K562 (cell line): ENCODE measurements around the gene POLD2. TPM values are rescaled to one million over a fixed set of nuclear protein-coding genes. Genes with fewer than 3 reads are reported as not detected.

Experiments used
- HDAC1 ChIP-seq, 2 experiments: fragments of 450-650 bp; IDR thresholded peaks; 2 replicates each; pipeline ENCODE4 v1.6.1; 2016 to 2017; ENCODE audit warnings: inconsistent platforms in 1 of 2, mild to moderate bottlenecking in 1 of 2, moderate library complexity in 1 of 2
- IRF1 ChIP-seq: sonication (generic); formaldehyde crosslinking; IDR thresholded peaks from 2 replicates; pipeline ENCODE4 v1.8.0; 2022; ENCODE audit warnings: missing genetic modification reagents, mild to moderate bottlenecking, borderline replicate concordance
- KLF1 ChIP-seq: fragments of 450-650 bp; IDR thresholded peaks from 2 replicates; pipeline ENCODE4 v1.6.1; 2016; ENCODE audit warnings: missing genetic modification characterization, missing compliant biosample characterization
- MGA ChIP-seq: fragments of 450-650 bp; IDR thresholded peaks from 2 replicates; pipeline ENCODE4 v1.6.1; 2016; ENCODE audit warnings: mild to moderate bottlenecking, moderate library complexity
- MTA1 ChIP-seq: fragments of 450-650 bp; IDR thresholded peaks from 2 replicates; pipeline ENCODE4 v1.6.1; 2017; ENCODE audit warnings: borderline replicate concordance
- NCOA6 ChIP-seq: fragments of 450-650 bp; IDR thresholded peaks from 2 replicates; pipeline ENCODE4 v1.6.1; 2017; ENCODE audit warnings: mild to moderate bottlenecking
- SRF ChIP-seq, 2 experiments: fragments of 250-450, 450-650 bp in 1 of 2; sonication (Bioruptor Pico) in 1 of 2; sonication (generic) in 1 of 2; formaldehyde crosslinking; IDR thresholded peaks; 2 replicates each; pipeline versions ENCODE4 v1.5.0 to v1.5.1; 2020 to 2022; ENCODE audit warnings: mild to moderate bottlenecking in 1 of 2, missing genetic modification reagents in 1 of 2
- ZBTB9 ChIP-seq: fragments of 450-650 bp; formaldehyde crosslinking; IDR thresholded peaks from 2 replicates; pipeline ENCODE4 v1.4.0; 2020; ENCODE audit warnings: mild to moderate bottlenecking, moderate library complexity
- ZNF124 ChIP-seq: sonication (generic); formaldehyde crosslinking; IDR thresholded peaks from 2 replicates; pipeline ENCODE4 v1.8.1; 2022; ENCODE audit warnings: missing genetic modification reagents
- ZSCAN29 ChIP-seq: fragments of 450-650 bp; IDR thresholded peaks from 2 replicates; pipeline ENCODE4 v1.6.1; 2017
- polyA plus RNA-seq, 8 experiments: library from polyadenylated mRNA; depleted of rRNA in 4 of 8; stranded (reverse) in 5 of 8; unstranded in 3 of 8; fragments of >200 nt; fragmentation: Nextera tagmentation in 2 of 8; fragmentation: Illumina TruSeq in 1 of 8; extraction: Ambion mirVana in 2 of 8; extraction: Trizol in 1 of 8; gene quantifications; 2 replicates each; pipeline versions ENCODE4 v1.2.1 to v1.2.3, GENCODE V29; 2011 to 2014; ENCODE audit warnings: inconsistent platforms in 1 of 8, missing spikeins in 1 of 8
- total RNA-seq, 7 experiments: library from RNA; depleted of rRNA in 6 of 7; stranded (reverse); fragments of >200 nt in 6 of 7; fragmentation: Illumina TruSeq in 2 of 7; extraction: Trizol in 2 of 7; gene quantifications; 2 replicates each; pipeline versions ENCODE4 v1.2.1 to v1.2.3, GENCODE V29; 2011 to 2021; ENCODE audit warnings: low replicate concordance in 1 of 7

Gene POLD2
- total and polyA plus RNA-seq, 9 of the 15 experiments (the other 6 are each of a cell fraction or from before 2014, with no cell fraction given) = 29.7 to 259 (median 225) TPM

- TF ChIP-seq IRF1 (CRISPR knock-in tag) (no peak), ZSCAN29 (no peak), MGA (peak; percentile 95), MTA1 (no peak), SRF (CRISPR knock-in tag; IDR thresholded peaks at IDR 0.05) (no peak), ZBTB9 (no peak; the same call in none of the 2 replicates), NCOA6 (no peak), KLF1 (tag) (no peak), ZNF124 (CRISPR knock-in tag) (no peak), HDAC1 (IDR thresholded peaks at IDR 0.05) (no peak; a peak in 1 of 4 replicates)
Observed at GRCh38 chr7:44145969-44146911, 22.9 kb upstream of the POLD2 start (continued).
